ENCODE data around the gene EVA1A. TPM values are rescaled to one million over a fixed set of nuclear protein-coding genes. Genes with fewer than 3 reads are reported as not detected.

The EVA1A gene
- polyA plus RNA-seq, 1 experiment: 41.0 TPM

- TF ChIP-seq, protein P1, sequence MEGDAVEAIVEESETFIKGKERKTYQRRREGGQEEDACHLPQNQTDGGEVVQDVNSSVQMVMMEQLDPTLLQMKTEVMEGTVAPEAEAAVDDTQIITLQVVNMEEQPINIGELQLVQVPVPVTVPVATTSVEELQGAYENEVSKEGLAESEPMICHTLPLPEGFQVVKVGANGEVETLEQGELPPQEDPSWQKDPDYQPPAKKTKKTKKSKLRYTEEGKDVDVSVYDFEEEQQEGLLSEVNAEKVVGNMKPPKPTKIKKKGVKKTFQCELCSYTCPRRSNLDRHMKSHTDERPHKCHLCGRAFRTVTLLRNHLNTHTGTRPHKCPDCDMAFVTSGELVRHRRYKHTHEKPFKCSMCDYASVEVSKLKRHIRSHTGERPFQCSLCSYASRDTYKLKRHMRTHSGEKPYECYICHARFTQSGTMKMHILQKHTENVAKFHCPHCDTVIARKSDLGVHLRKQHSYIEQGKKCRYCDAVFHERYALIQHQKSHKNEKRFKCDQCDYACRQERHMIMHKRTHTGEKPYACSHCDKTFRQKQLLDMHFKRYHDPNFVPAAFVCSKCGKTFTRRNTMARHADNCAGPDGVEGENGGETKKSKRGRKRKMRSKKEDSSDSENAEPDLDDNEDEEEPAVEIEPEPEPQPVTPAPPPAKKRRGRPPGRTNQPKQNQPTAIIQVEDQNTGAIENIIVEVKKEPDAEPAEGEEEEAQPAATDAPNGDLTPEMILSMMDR (IDR thresholded peaks at IDR 0.05; ENCODE audit: insufficient read depth, low read depth, low read length): no peak
- Histone ChIP-seq H3K27me3 (ENCODE audit: control insufficient read depth, insufficient read depth, low read length) (no peaks in the 10 kb centered on the region), H3K36me3 (ENCODE audit: control insufficient read depth, insufficient read depth, low read length) (peaks cover 3% of the 10 kb centered on the region), H3K4me3 (ENCODE audit: low read depth, low read length) (no peak overlapping the region)
- DNase-seq (ENCODE audit: low read depth): no peak
- ChIA-PET POLR2A (no interaction called here), CTCF (interaction anchor here (1.0 to 1.4 kb wide), 2 partner anchors 58 to 80 kb away, joined by 3 read pairs; no protein-coding TSS in a partner anchor)
Measured at GRCh38 chr2:75523313-75524275, 37.1 kb downstream of the EVA1A start.

DNA sequence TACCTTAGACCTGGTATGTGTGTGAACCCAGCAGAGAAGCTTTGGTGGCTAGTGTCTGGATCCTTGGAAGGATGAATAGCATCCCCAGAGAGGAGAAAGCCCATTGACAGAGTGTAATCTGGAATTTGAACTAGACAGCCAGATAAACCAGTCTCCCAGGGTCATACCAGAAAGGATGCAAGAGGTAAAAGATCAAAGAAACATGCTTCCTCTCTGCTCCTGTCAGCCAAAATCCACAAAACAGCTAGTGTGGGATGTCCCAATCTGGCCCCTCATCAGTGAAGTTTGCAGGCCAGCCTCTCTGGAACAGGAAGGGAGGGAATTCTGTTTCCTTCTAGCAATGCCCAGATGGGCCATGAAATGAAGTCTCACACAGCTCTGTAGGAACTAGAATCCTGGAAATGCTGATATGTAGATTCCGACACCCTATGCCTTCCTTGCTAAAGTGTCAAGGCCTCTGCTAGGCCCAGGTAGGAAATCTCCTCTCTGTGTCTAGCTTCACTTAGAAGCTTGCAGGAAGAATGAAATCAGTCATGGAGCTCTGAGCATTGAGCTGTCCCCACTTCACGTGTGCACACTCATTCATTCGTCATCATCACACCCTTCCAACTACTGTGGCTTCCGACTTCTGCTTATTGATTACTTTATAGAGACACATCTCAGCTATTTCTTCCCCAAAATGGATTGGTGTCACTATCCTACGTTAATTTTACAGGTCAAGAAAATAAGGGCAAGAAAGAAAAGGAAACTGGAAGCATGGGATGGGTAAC lies 38.0 kb downstream of the EVA1A start:
- CTCF ChIA-PET: interaction anchor here (0.6 to 1.4 kb wide), 3 partner anchors 11 to 81 kb away, joined by 3 read pairs; no protein-coding TSS in a partner anchor
- TF ChIP-seq, protein P1 (IDR thresholded peaks at IDR 0.05; ENCODE audit: insufficient read depth, low read depth, low read length): no peak
- no peak overlapping the region for H3K4me3 ChIP-seq (ENCODE audit: low read depth, low read length)
- DNase-seq (ENCODE audit: low read depth): no peak
- no peaks in the 10 kb centered on the region for H3K27me3 ChIP-seq (ENCODE audit: control insufficient read depth, insufficient read depth, low read length)
- POLR2A ChIA-PET: no interaction called here
- H3K36me3 ChIP-seq (ENCODE audit: control insufficient read depth, insufficient read depth, low read length): peaks cover 5% of the 10 kb centered on the region

- no peaks in the 10 kb centered on the region for H3K27me3 ChIP-seq (ENCODE audit: control insufficient read depth, insufficient read depth, low read length)
- ChIA-PET POLR2A (no interaction called here), CTCF (interaction anchor here (0.7 to 1.0 kb wide), 3 partner anchors 56 to 97 kb away, joined by 3 to 4 read pairs (median 3); no protein-coding TSS in a partner anchor)
- no peak for DNase-seq (ENCODE audit: low read depth)
- TF ChIP-seq, protein P1 (IDR thresholded peaks at IDR 0.05; ENCODE audit: insufficient read depth, low read depth, low read length): no peak
- peaks cover 11% of the 10 kb centered on the region for H3K36me3 ChIP-seq (ENCODE audit: control insufficient read depth, insufficient read depth, low read length)
- no peak overlapping the region for H3K4me3 ChIP-seq (ENCODE audit: low read depth, low read length)
Measured at GRCh38 chr2:75521225-75521872, 39.4 kb downstream of the EVA1A start.

DNA sequence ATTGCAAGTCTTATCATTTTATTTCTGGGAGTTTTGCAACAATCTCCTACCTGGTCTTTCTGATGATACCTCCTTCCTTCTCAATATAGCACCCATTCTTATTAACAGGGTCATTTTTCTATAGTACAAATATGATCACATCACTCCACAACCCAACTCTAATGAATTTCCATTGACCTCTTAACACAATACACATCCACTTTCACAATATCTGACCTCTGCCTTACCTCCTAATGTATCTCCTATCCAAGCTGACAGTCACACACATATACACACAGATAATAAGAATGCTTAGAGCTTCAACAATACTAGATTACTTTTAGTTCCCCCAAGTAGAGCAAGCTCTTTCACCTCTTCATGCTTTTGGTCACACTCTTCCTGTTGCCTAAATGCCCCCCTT lies 40.9 kb downstream of the EVA1A start:
- no peaks in the 10 kb centered on the region for H3K27me3 ChIP-seq (ENCODE audit: control insufficient read depth, insufficient read depth, low read length)
- DNase-seq (ENCODE audit: low read depth): no peak
- H3K4me3 ChIP-seq (ENCODE audit: low read depth, low read length): no peak overlapping the region
- ChIA-PET CTCF (no interaction called here), POLR2A (no interaction called here)
- H3K36me3 ChIP-seq (ENCODE audit: control insufficient read depth, insufficient read depth, low read length): peaks cover 11% of the 10 kb centered on the region
- TF ChIP-seq, protein P1 (IDR thresholded peaks at IDR 0.05; ENCODE audit: insufficient read depth, low read depth, low read length): no peak

Data from BJ (cell line).